Fibroblast of skin of left biceps (primary cell): ENCODE data around the gene PRKD1.
"Not testable (repeated sequence)": the region's sequence is repeated elsewhere in the genome, so short reads cannot be mapped to it uniquely, and the experiment has no call there.

Experiments
- DNase-seq, 2 experiments: peaks; one replicate each; pipeline ENCODE4 v3.0.0-alpha.2; 2013; ENCODE audit warnings: low read depth in 2 of 2

Gene PRKD1

GRCh38 chr14:29798811-29799210, 128.8 kb downstream of the PRKD1 start:
- DNase-seq = no peak

DNA sequence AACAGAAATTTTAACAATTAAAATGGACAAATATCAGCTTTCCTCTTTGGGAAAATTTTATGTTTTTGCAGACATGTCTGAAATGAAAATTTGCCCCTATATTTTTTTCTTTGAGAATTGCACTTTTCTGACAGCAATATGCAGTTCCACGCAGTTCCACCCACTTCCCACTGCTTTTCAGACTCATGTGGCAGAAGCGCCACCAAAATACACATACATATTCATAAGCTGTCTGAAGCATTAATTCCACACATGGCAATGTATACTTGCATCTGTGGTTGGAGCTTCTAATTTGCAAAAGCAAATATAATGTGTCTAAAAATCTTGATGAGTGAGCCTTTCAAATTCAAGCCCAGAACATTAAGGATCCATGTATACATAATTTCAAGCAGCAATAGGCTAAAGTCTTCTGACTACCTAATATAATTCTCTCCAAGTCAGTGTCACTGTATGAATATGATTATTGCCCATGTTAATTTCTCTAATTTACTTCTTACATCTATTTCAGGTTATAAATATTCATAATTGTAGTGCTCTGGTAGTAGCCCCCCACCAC, 129.5 kb downstream of the PRKD1 start:
- DNase-seq = no peak

GRCh38 chr14:29796853-29797252, 130.8 kb downstream of the PRKD1 start:
- DNase-seq = no peak

DNA sequence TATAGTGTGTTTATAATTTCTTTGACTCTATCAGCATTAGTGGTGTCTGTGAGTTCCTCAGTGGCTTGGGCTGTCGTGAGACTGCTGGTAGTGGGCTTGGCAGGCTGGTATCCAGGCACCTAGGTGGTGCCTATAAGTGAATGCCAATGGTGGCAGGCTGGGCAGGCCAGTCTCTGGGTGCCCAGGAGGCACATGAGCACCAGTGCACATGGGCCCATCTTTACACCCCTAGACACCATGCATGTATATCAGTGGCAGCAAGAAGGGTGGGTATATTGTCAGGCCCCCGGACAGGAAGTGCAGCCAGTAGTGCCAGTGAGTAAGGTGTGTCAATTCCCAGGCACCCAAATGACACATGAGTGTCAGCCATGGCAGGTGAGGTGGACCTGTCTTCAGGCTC, 138.2 kb downstream of the PRKD1 start:
- no peak for DNase-seq

DNA sequence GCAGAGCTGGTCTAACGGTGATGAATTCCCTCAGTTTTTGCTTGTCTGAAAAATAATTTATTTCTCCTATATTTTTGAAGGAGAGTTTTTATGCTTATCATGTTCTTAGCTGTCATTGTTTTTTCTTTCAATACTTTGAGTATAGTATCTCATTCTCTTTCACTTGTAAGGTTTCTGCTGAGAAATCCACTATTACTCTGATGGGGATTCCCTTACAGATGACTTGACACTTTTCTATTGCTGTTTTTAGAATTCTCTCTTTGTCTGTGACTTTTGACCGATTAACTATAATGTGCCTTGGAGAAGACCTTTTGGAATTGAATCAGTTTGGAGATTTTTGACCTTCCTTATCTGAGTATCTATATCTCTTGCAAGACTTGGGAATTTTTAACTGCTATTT, 139.6 kb downstream of the PRKD1 start:
- DNase-seq = no peak

- DNase-seq = no peak
These were observed 144.1 kb downstream of the PRKD1 start for GRCh38 chr14:29783556-29783955.

DNA sequence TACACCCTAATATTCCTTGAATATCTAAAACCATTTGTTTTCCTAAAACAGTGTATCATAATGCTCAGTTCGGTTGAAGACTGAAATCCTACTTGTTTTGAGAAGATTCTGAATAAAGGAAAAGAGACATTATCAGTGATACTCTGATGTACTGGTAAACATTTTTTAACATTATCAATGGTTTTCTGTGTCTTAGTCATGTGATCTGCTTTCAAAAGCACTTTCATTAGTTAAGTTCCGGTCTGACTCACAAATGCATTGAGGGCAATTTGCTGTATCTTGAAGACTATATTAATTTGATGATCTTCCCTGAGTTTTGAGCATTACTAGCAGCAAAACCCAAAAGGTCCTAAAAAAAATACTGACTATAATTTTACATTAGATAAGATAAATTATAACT, 145.6 kb downstream of the PRKD1 start:
- DNase-seq = no peak

- not testable (repeated sequence) for DNase-seq
These were observed 150.5 kb downstream of the PRKD1 start for GRCh38 chr14:29777142-29777541.

DNA sequence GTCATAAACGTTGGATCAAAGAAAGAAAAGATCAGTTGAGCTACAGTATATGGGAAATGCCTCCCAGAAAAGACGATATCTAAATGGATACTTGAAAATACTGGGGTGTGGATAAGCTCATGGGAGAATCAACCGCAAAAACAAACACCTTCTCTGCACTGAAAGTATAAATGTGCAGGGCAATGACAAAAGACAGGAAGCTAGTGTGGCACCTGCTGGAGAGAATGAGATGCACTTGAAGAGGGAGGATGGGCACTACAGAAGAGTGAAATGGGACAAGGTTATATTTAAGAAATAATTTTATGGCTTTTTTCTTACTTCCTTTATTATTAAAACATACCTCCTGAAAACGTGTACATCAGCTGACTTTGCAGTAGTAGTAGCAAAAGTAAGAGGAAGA, 153.7 kb downstream of the PRKD1 start:
- no peak for DNase-seq

DNA sequence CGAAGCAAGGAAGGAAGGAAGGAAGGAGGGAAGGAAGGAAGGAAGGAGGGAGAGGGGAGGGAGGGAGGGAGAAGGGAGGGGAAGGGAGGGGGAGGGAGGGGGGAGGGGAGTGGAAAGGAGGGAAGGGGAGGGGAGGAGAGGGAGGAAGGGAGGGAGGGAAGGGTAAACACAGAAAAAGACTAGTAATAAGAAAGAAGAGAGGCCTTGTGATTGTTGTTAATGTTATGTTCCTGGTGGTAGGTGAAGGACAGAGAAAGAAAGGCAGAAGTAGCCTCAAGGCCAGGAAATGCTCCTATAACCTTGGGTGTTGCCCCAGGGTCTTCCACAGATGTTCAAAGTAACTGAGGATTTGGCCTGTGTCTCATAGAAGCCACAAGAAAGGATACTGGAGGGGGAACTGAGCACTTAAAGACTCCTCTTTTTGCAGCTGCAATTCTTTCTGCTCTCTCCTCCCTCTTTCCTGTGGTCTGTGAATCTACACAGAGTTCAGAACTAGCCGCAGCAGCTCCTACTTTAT, 164.2 kb downstream of the PRKD1 start:
- no peak for DNase-seq

DNA sequence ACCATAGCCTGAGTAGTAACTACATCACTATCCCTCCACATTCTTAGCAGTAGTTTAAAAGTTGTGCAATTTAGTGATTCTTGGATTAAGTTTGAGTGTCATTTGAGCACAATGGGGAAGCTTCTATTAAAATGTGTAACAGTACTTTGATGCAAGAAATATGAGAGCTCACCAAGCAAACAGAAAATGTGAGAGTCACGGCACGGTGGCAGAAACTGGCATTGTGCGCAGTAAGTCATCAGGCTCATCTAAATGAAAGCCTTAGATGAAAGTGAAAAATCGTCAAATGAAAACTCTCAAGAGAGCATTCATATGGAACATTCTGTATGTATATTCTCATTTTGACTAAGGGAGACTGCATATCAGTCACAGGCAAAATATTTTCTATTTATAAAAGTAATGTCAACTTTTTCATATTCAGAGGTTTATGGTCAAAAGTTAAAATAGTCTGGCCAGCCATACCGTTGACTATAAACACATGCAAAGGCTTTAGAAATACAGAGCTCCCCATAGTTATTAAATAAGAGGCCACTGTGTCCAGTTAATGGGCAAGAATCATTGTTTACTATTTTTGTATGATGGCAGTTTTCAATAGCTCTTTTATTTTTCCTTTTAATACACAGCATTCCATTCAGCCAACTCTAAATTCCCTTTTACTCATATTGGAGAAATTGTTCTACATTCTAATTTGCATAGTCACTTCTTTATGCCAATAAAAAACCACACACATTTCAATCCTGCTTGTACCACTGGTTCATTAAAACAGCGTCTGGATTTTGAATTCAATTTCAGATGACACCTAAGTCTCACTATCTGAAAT, 167.9 kb downstream of the PRKD1 start:
- DNase-seq = no peak

GRCh38 chr14:29757711-29758233, 169.9 kb downstream of the PRKD1 start:
- no peak for DNase-seq

GRCh38 chr14:29757188-29757680, 170.4 kb downstream of the PRKD1 start:
- no peak for DNase-seq

DNA sequence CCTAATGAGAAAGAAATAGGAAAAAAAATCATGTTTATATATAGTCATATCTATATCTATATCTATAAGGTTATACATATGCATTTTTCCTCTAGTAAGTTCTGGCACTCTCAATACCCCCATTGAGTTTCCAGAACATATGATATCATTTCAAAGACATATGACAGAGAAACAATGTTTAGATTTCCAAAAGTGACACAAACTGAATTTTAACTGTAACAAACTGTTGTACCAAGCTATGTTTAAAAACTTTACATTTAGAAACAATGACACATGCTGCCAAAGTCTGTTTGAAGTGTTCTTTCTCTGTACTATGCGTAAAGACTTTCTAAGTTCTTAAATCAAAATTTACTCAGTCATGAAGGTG, 171.6 kb downstream of the PRKD1 start:
- no peak for DNase-seq

DNA sequence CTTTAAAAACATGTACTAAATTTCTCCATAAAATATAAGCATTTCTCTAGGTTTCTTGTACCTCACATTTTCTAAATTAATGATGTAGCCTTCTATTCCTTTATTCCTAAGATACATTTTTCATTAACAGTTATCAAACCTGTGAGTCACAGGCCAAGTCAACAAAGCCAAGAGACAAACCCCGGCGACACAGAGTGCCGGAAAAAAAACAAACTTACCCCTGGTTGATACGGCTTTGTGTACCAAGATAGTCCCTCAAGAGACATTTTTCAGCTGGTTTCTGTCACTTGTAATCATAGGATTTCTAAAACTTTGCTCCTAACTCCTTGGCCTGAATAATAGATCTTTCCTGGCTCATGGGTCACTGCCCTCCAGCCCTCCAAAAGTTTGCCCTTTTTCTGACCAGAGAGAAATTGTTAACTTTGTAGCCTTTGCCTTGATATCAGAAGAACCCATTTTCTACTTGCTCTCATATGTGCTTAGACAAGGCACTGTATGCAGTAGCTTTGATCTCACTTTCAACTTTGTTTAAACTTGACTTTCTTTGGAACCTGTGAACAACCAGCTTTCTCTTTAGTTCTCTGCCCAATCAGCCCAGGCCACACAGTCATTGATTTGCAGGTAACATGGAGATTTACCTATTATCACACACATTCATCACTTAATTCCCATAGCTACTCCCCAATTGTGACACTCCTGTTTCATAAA, 172.2 kb downstream of the PRKD1 start:
- DNase-seq = no peak

GRCh38 chr14:29754134-29754533, 173.5 kb downstream of the PRKD1 start:
- no peak for DNase-seq

GRCh38 chr14:29752221-29752923, 175.3 kb downstream of the PRKD1 start:
- no peak for DNase-seq

DNA sequence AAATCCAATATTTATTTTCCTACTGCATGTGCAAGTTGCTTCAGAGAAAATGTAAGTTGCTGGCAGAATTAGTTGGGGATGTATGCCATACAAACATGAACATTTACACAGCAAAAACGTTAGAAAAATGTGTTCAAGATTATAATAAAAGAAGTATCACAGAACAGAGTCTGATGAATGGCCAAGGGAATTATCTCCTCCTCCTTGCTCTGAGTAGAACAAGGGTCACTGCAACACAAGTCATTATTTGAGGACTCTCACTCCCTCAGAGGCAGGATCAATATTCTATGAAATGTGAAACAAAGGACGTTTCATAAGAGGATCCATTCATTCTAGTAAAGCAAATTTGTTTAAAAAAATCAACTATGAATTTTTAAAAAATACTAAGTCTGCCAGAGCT, 177.8 kb downstream of the PRKD1 start:
- DNase-seq = no peak

DNA sequence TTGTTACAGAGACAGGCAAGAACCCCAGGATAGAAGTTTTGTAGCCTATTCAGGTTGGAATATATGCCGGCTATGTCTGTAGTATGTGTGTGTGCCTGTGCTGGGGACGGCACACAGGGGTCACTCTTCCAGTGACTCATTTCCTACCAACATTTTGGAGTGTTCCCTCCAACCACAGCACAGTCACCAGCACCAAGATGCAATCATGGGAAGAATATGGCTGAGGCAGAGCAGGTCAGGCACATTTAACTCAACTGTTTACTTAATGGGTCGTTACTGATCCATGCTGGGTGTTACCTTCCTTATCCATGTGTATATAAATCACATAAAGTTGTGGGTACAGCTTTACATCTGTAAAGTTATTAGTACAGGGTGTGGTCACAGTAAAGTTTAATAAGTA, 178.3 kb downstream of the PRKD1 start:
- no peak for DNase-seq

DNA sequence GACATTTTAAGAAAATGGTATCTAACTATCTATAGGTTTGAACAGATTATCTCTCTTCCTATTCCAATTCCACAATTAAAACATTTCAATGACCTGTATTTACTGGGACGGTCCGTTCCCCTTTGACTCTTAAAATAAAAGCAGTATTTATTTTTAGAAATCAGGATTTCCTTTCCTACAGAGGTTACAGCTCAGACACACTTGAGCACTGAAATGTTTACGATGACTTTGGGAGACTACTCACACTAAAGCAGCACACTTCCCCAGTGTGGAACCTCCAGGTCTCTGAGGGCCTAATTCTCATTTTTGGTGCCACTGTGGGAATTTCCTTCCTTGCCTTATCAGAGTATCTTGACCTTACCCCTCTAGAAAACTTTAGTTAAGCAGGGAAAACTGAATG, 181.8 kb downstream of the PRKD1 start:
- no peak for DNase-seq

GRCh38 chr14:29743531-29743930, 184.1 kb downstream of the PRKD1 start:
- DNase-seq = no peak

DNA sequence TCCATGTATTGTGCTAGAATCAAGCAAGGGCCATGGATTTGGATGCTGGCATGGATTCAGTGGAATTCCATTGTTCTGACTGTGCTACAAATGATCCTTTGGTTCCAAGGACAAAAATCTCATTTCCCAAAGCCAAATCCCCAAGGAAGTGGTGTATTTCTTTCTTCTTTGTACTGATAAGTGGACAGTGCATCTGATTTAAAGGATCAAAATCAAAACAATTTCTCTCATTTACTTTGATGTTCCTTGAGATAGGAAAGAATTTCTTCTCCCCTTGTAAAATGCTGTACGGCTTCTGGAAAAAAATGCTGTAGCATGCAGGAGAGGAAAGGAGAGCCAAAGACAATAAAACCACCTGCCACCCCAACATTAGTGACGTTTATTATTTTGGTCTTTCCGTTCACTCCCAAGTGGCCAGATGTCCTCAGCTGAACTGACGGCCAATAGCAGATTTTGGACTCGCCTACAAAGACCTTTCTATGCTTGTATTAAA, 185.7 kb downstream of the PRKD1 start:
- DNase-seq = peak; percentile 22 to 33
